Endothelial cell of umbilical vein (primary cell): Measurements from ENCODE around the gene MYOD1. TPM values are rescaled to one million over a fixed set of nuclear protein-coding genes. Genes with fewer than 3 reads are reported as not detected.

ENCODE experiments used
- BruUV-seq: library from RNA; stranded (reverse); fragments of 400-500 nt; replicated peaks from 2 replicates; lab custom pipeline; 2021; lab: Mats Ljungman, UMichigan
- CTCF ChIA-PET: fragments of 300-600, 350-600 bp; sonication (Branson Sonifier 250); formaldehyde crosslinking; loops from one replicate; lab custom pipeline; 2021; ENCODE audit warnings: antibody characterized with exemption, inconsistent platforms; lab: Charles Lee
- POLR2A ChIA-PET: fragments of 300-600, 350-600 bp; sonication (Branson Sonifier 250); formaldehyde crosslinking; loops from one replicate; lab custom pipeline; 2021; ENCODE audit warnings: antibody characterized with exemption, inconsistent platforms; lab: Charles Lee
- DNase-seq: peaks from one replicate; pipeline ENCODE4 v3.0.0-alpha.2; 2011; ENCODE audit warnings: low read depth, low spot score
- FAIRE-seq: peaks from 2 replicates; lab custom pipeline; 2011; peaks lifted over from hg19 to GRCh38; lab: Jason Lieb, UNC
- H2AFZ ChIP-seq: 2 replicates; pipeline ENCODE4 v1.6.0; 2012; ENCODE audit warnings: low read depth, low read length, control low read depth, inconsistent platforms
- H3K27ac ChIP-seq: 2 replicates; pipeline ENCODE4 v1.5.1; 2011; ENCODE audit warnings: low read depth, mild to moderate bottlenecking, control low read depth, low read length, moderate library complexity; ENCODE audit not compliant: insufficient read depth
- H3K27me3 ChIP-seq, 2 experiments: 2 replicates each; pipeline versions ENCODE4 v1.6.0 to v1.6.1; 2011; ENCODE audit warnings: low read length in 2 of 2, mixed read lengths in 1 of 2; ENCODE audit not compliant: control insufficient read depth in 2 of 2, insufficient read depth in 2 of 2
- H3K36me3 ChIP-seq, 2 experiments: 2 replicates in 1 of 2; 3 replicates in 1 of 2; pipeline ENCODE4 v1.5.1; 2011; ENCODE audit warnings: low read length in 2 of 2, mild to moderate bottlenecking in 1 of 2, moderate library complexity in 1 of 2; ENCODE audit not compliant: control insufficient read depth in 2 of 2, insufficient read depth in 2 of 2; ENCODE audit errors: extremely low read depth in 1 of 2
- H3K4me1 ChIP-seq: 3 replicates; pipeline ENCODE4 v1.5.1; 2011; ENCODE audit warnings: mild to moderate bottlenecking, low read length; ENCODE audit not compliant: control insufficient read depth, insufficient read depth; ENCODE audit errors: extremely low read depth
- H3K4me2 ChIP-seq: 2 replicates; pipeline ENCODE4 v1.6.1; 2011; ENCODE audit warnings: low read length, control low read depth, mixed read lengths; ENCODE audit not compliant: insufficient read depth
- H3K4me3 ChIP-seq, 3 experiments: fragments of 200-600 bp in 1 of 3; sonication (generic), shearing (Covaris generic) in 1 of 3; replicated peaks in 1 of 3; 2 replicates each; pipeline ENCODE4 v1.5.1; 2011 to 2016; ENCODE audit warnings: control low read depth in 3 of 3, low read length in 3 of 3, mild to moderate bottlenecking in 2 of 3, inconsistent platforms in 1 of 3, low read depth in 1 of 3, moderate library complexity in 1 of 3; ENCODE audit not compliant: insufficient read depth in 1 of 3
- H3K79me2 ChIP-seq: 2 replicates; pipeline ENCODE4 v1.6.0; 2012; ENCODE audit warnings: low read length, inconsistent platforms; ENCODE audit not compliant: control insufficient read depth, insufficient read depth
- H3K9ac ChIP-seq: replicated peaks from 2 replicates; pipeline ENCODE3; 2011; ENCODE audit warnings: low read length, control low read depth; ENCODE audit not compliant: insufficient read depth; ENCODE audit errors: extremely low read depth
- H3K9me1 ChIP-seq: replicated peaks from 3 replicates; pipeline ENCODE4 v1.6.0; 2011; ENCODE audit warnings: mild to moderate bottlenecking, low read length; ENCODE audit not compliant: control insufficient read depth, insufficient read depth; ENCODE audit errors: extremely low read depth
- H3K9me3 ChIP-seq: replicated peaks from 2 replicates; pipeline ENCODE4 v1.5.1; 2012; ENCODE audit warnings: low read length, inconsistent platforms; ENCODE audit not compliant: control insufficient read depth, insufficient read depth
- H4K20me1 ChIP-seq: replicated peaks from 2 replicates; pipeline ENCODE3; 2011; ENCODE audit warnings: mild to moderate bottlenecking, low read length; ENCODE audit not compliant: control insufficient read depth, insufficient read depth; ENCODE audit errors: extremely low read depth
- CTCF ChIP-seq, 2 donors: IDR thresholded peaks; 1 replicate in 1 of 2; 2 replicates in 1 of 2; pipeline ENCODE4 v1.5.1; 2011; ENCODE audit warnings: low read length in 2 of 2, mild to moderate bottlenecking in 2 of 2, moderate library complexity in 2 of 2, control low read depth in 1 of 2, inconsistent platforms in 1 of 2, low read depth in 1 of 2; ENCODE audit not compliant: insufficient read depth in 1 of 2; ENCODE audit errors: extremely low read depth in 1 of 2
- EZH2 ChIP-seq: IDR thresholded peaks from 2 replicates; pipeline ENCODE4 v1.6.1; 2012; ENCODE audit warnings: borderline replicate concordance, low read depth, mild to moderate bottlenecking, moderate library complexity, low read length, inconsistent platforms; ENCODE audit not compliant: severe bottlenecking
- FOS ChIP-seq: IDR thresholded peaks from 2 replicates; pipeline ENCODE4 v1.6.1; 2011; ENCODE audit warnings: mild to moderate bottlenecking, low read length, moderate library complexity, borderline replicate concordance; ENCODE audit not compliant: insufficient read depth
- GATA2 ChIP-seq: IDR thresholded peaks from 2 replicates; pipeline ENCODE4 v1.7.0; 2011; ENCODE audit warnings: low read depth, mild to moderate bottlenecking, moderate library complexity, mixed read lengths, low read length; ENCODE audit not compliant: insufficient read length, insufficient read depth
- JUN ChIP-seq: IDR thresholded peaks from 2 replicates; pipeline ENCODE4 v1.6.1; 2011; ENCODE audit warnings: borderline replicate concordance, low read depth; ENCODE audit not compliant: insufficient read length, insufficient read depth
- MAX ChIP-seq: IDR thresholded peaks from 2 replicates; pipeline ENCODE4 v1.6.1; 2011; ENCODE audit not compliant: insufficient read depth, insufficient read length
- MYC ChIP-seq: IDR thresholded peaks from one replicate; pipeline ENCODE4 v1.6.1; 2011; ENCODE audit warnings: mild to moderate bottlenecking, low read depth, low read length
- POLR2A ChIP-seq: IDR thresholded peaks from 2 replicates; pipeline ENCODE4 v1.6.1; 2012; ENCODE audit warnings: low read depth, mild to moderate bottlenecking, control low read depth, low read length
- POLR2AphosphoS5 ChIP-seq: IDR thresholded peaks from 2 replicates; pipeline ENCODE4 v1.6.1; 2012; ENCODE audit warnings: low read depth, mild to moderate bottlenecking, control low read depth, low read length, moderate library complexity; ENCODE audit not compliant: insufficient read depth
- dilution Hi-C: fragments of 300-500 bp; cut with MboI; formaldehyde crosslinking; loops from one replicate; pipeline ENCODE4 v1.15.0; 2019; ENCODE audit warnings: low sequenced_read_pairs; ENCODE audit not compliant: extremely low pct_ligation_motif_present
- intact Hi-C: fragments of 100-400 bp; cut with micrococcal nuclease; formaldehyde crosslinking; loops from one replicate; pipeline ENCODE4 v1.10.0; 2022
- polyA plus RNA-seq, 4 experiments: library from polyadenylated mRNA; depleted of rRNA in 3 of 4; stranded (reverse) in 3 of 4; unstranded in 1 of 4; fragments of >200 nt; gene quantifications; 2 replicates each; pipeline versions ENCODE4 v1.2.1 to v1.2.3, GENCODE V29; 2011 to 2012; ENCODE audit warnings: missing spikeins in 1 of 4
- total RNA-seq: library from RNA; stranded (reverse); gene quantifications from 2 replicates; pipeline ENCODE4 v1.2.3, GENCODE V29; 2021

MYOD1 gene
- total and polyA plus RNA-seq, 2 donors (not counting 3 experiments of a cell fraction or from before 2014, with no cell fraction given): not detected

GRCh38 chr11:17751558-17751957 is 32.2 kb downstream of the MYOD1 start:
- dilution Hi-C loops: no loop called here
- no peak overlapping the region for H3K9ac ChIP-seq
- no peak overlapping the region for H3K4me3 ChIP-seq
- H3K27me3 ChIP-seq: no peaks in the 10 kb centered on the region
- H3K36me3 ChIP-seq: no peaks in the 10 kb centered on the region
- ChIA-PET POLR2A (no interaction called here), CTCF (interaction anchor here (0.8 to 2.8 kb wide), 4 partner anchors 21 to 236 kb away, joined by 3 to 9 read pairs (median 4); no protein-coding TSS in a partner anchor)
- no peaks in the 10 kb centered on the region for H4K20me1 ChIP-seq
- no peaks in the 10 kb centered on the region for H3K79me2 ChIP-seq
- intact Hi-C loops: no loop called here
- TF ChIP-seq POLR2A: no peak
- no peaks in the 10 kb centered on the region for H3K4me1 ChIP-seq
- H3K9me1 ChIP-seq: no peaks in the 10 kb centered on the region
- H2AFZ ChIP-seq: no peak overlapping the region
- no TSS peak for BruUV-seq
- H3K4me2 ChIP-seq: no peak overlapping the region
- no peaks in the 10 kb centered on the region for H3K9me3 ChIP-seq
- DNase-seq: no peak
- no peak overlapping the region for H3K27ac ChIP-seq
- no peak for FAIRE-seq

GRCh38 chr11:17752144-17752543 is 32.8 kb downstream of the MYOD1 start:
- no TSS peak for BruUV-seq
- dilution Hi-C loops: no loop called here
- DNase-seq: no peak
- H3K9me1 ChIP-seq: no peaks in the 10 kb centered on the region
- H3K4me2 ChIP-seq: no peak overlapping the region
- H2AFZ ChIP-seq: no peak overlapping the region
- H3K9me3 ChIP-seq: no peaks in the 10 kb centered on the region
- CTCF ChIA-PET: interaction anchor here (0.8 to 2.8 kb wide), 5 partner anchors 17 to 235 kb away, joined by 3 to 9 read pairs (median 4); partner anchors contain the start of gene KCNC1
- H3K9ac ChIP-seq: no peak overlapping the region
- no peaks in the 10 kb centered on the region for H3K79me2 ChIP-seq
- H3K27ac ChIP-seq: no peak overlapping the region
- intact Hi-C loops: no loop called here
- no peak for FAIRE-seq
- H3K4me1 ChIP-seq: no peaks in the 10 kb centered on the region
- no peaks in the 10 kb centered on the region for H4K20me1 ChIP-seq
- no peak overlapping the region for H3K4me3 ChIP-seq
- no peaks in the 10 kb centered on the region for H3K36me3 ChIP-seq
- POLR2A ChIA-PET: no interaction called here
- no peaks in the 10 kb centered on the region for H3K27me3 ChIP-seq
- no peak for TF ChIP-seq MYC
- no peak for TF ChIP-seq JUN
- TF ChIP-seq POLR2AphosphoS5: no peak
- TF ChIP-seq POLR2A: no peak
- no peak for TF ChIP-seq GATA2
- TF ChIP-seq MAX: no peak
- TF ChIP-seq FOS: no peak
- TF ChIP-seq EZH2: no peak
- TF ChIP-seq CTCF (IDR thresholded peaks at IDR 0.05; ENCODE audit: extremely low read depth in 1 of 2, insufficient read depth in 1 of 2, low read depth in 1 of 2, low read length in 2 of 2): no peak
